Adipocyte (in vitro differentiated cells): ENCODE results near the gene PRKCH.

Source experiments
- DNase-seq: peaks from one replicate; pipeline ENCODE4 v3.0.0-alpha.2; 2015; ENCODE audit warnings: low read depth
- H3K27me3 ChIP-seq: replicated peaks from 2 replicates; pipeline ENCODE4 v1.7.0; 2013; ENCODE audit warnings: mild to moderate bottlenecking, low read length, moderate library complexity; ENCODE audit not compliant: control insufficient read depth, insufficient read depth
- H3K36me3 ChIP-seq: 2 replicates; pipeline ENCODE4 v1.7.0; 2013; ENCODE audit warnings: low read length, mild to moderate bottlenecking, moderate library complexity; ENCODE audit not compliant: control insufficient read depth, insufficient read depth, severe bottlenecking
- H3K4me1 ChIP-seq: 2 replicates; pipeline ENCODE4 v1.7.0; 2013; ENCODE audit warnings: mild to moderate bottlenecking, low read length, moderate library complexity; ENCODE audit not compliant: control insufficient read depth, insufficient read depth
- H3K4me3 ChIP-seq: 2 replicates; pipeline ENCODE4 v1.7.0; 2013; ENCODE audit warnings: mild to moderate bottlenecking, low read length, moderate library complexity
- H3K9ac ChIP-seq: 2 replicates; pipeline ENCODE4 v1.7.0; 2013; ENCODE audit warnings: mild to moderate bottlenecking, low read length, moderate library complexity
- H3K9me3 ChIP-seq: 2 replicates; pipeline ENCODE4 v1.7.0; 2013; ENCODE audit warnings: mild to moderate bottlenecking, low read length, moderate library complexity; ENCODE audit not compliant: control insufficient read depth

The PRKCH gene

GRCh38 chr14:61326847-61327246, 5.5 kb downstream of the PRKCH start:
- DNase-seq: no peak
- Histone ChIP-seq H3K4me1 (peaks cover 15% of the 10 kb centered on the region), H3K4me3 (no peak overlapping the region), H3K9ac (no peak overlapping the region), H3K36me3 (no peaks in the 10 kb centered on the region), H3K27me3 (peaks cover 21% of the 10 kb centered on the region), H3K9me3 (peaks cover 6% of the 10 kb centered on the region)

GRCh38 chr14:61328626-61329262, 7.4 kb downstream of the PRKCH start:
- peaks cover 6% of the 10 kb centered on the region for H3K4me1 ChIP-seq
- no peaks in the 10 kb centered on the region for H3K36me3 ChIP-seq
- DNase-seq: no peak
- H3K27me3 ChIP-seq: peaks cover 9% of the 10 kb centered on the region
- H3K4me3 ChIP-seq: no peak overlapping the region
- no peak overlapping the region for H3K9ac ChIP-seq
- H3K9me3 ChIP-seq: peaks cover 6% of the 10 kb centered on the region

GRCh38 chr14:61329478-61330051, 8.2 kb downstream of the PRKCH start:
- H3K4me1 ChIP-seq: peaks cover 6% of the 10 kb centered on the region
- no peak overlapping the region for H3K4me3 ChIP-seq
- no peak overlapping the region for H3K9ac ChIP-seq
- DNase-seq: no peak
- H3K27me3 ChIP-seq: peaks cover 4% of the 10 kb centered on the region
- peaks cover 6% of the 10 kb centered on the region for H3K9me3 ChIP-seq
- no peaks in the 10 kb centered on the region for H3K36me3 ChIP-seq

- Histone ChIP-seq H3K9ac (no peak overlapping the region), H3K4me1 (peaks cover 6% of the 10 kb centered on the region), H3K4me3 (no peak overlapping the region), H3K27me3 (peaks cover 4% of the 10 kb centered on the region), H3K9me3 (peaks cover 4% of the 10 kb centered on the region), H3K36me3 (no peaks in the 10 kb centered on the region)
- DNase-seq: no peak
These were observed 9.1 kb downstream of the PRKCH start for GRCh38 chr14:61330511-61330910.

- DNase-seq: no peak
These were observed 10.7 kb downstream of the PRKCH start for GRCh38 chr14:61331992-61332657.

GRCh38 chr14:61332658-61333029, 11.3 kb downstream of the PRKCH start:
- no peak for DNase-seq
- no peak overlapping the region for H3K4me3 ChIP-seq
- H3K36me3 ChIP-seq: no peaks in the 10 kb centered on the region
- H3K9ac ChIP-seq: no peak overlapping the region
- H3K27me3 ChIP-seq: peaks cover 4% of the 10 kb centered on the region
- H3K9me3 ChIP-seq: no peaks in the 10 kb centered on the region
- H3K4me1 ChIP-seq: no peaks in the 10 kb centered on the region

More at GRCh38 chr14:61331992-61332657, 10.7 kb downstream of the PRKCH start:
- H3K9ac ChIP-seq: no peak overlapping the region
- H3K9me3 ChIP-seq: no peaks in the 10 kb centered on the region
- H3K4me1 ChIP-seq: peaks cover 2% of the 10 kb centered on the region
- peaks cover 4% of the 10 kb centered on the region for H3K27me3 ChIP-seq
- no peaks in the 10 kb centered on the region for H3K36me3 ChIP-seq
- no peak overlapping the region for H3K4me3 ChIP-seq

GRCh38 chr14:61333087-61333486, 11.7 kb downstream of the PRKCH start:
- Histone ChIP-seq H3K27me3 (peaks cover 4% of the 10 kb centered on the region), H3K9me3 (no peaks in the 10 kb centered on the region), H3K4me1 (no peaks in the 10 kb centered on the region)

GRCh38 chr14:61334197-61334701, 12.9 kb downstream of the PRKCH start:
- no peaks in the 10 kb centered on the region for H3K4me1 ChIP-seq

More at GRCh38 chr14:61333087-61333486, 11.7 kb downstream of the PRKCH start:
- no peak for DNase-seq
- no peaks in the 10 kb centered on the region for H3K36me3 ChIP-seq
- H3K9ac ChIP-seq: no peak overlapping the region
- no peak overlapping the region for H3K4me3 ChIP-seq

GRCh38 chr14:61335049-61335448, 13.7 kb downstream of the PRKCH start:
- Histone ChIP-seq H3K27me3 (peaks cover 4% of the 10 kb centered on the region), H3K36me3 (no peaks in the 10 kb centered on the region), H3K4me1 (no peaks in the 10 kb centered on the region), H3K9me3 (no peaks in the 10 kb centered on the region), H3K4me3 (no peak overlapping the region), H3K9ac (no peak overlapping the region)
- DNase-seq: no peak

More at GRCh38 chr14:61334197-61334701, 12.9 kb downstream of the PRKCH start:
- no peaks in the 10 kb centered on the region for H3K9me3 ChIP-seq
- peaks cover 4% of the 10 kb centered on the region for H3K27me3 ChIP-seq
- DNase-seq: no peak
- no peak overlapping the region for H3K9ac ChIP-seq
- H3K36me3 ChIP-seq: no peaks in the 10 kb centered on the region
- no peak overlapping the region for H3K4me3 ChIP-seq

- DNase-seq: no peak
- no peaks in the 10 kb centered on the region for H3K9me3 ChIP-seq
- no peak overlapping the region for H3K4me3 ChIP-seq
- peaks cover 4% of the 10 kb centered on the region for H3K27me3 ChIP-seq
- no peaks in the 10 kb centered on the region for H3K36me3 ChIP-seq
- H3K4me1 ChIP-seq: no peaks in the 10 kb centered on the region
- no peak overlapping the region for H3K9ac ChIP-seq
These were observed 14.4 kb downstream of the PRKCH start for GRCh38 chr14:61335671-61336275.

GRCh38 chr14:61337893-61338292, 16.5 kb downstream of the PRKCH start:
- Histone ChIP-seq H3K4me1 (peaks cover under 1% of the 10 kb centered on the region), H3K4me3 (no peak overlapping the region), H3K9me3 (no peaks in the 10 kb centered on the region), H3K27me3 (no peaks in the 10 kb centered on the region), H3K9ac (no peak overlapping the region), H3K36me3 (no peaks in the 10 kb centered on the region)
- no peak for DNase-seq
